Suppressor macrophage treated with lipopolysaccharide for 1 hour (primary cell): Measurements from ENCODE around the gene RAPGEF4.
A peak's percentile ranks its signal among the peaks of the same experiment; 100 is the strongest.

ENCODE experiments used
- DNase-seq, 3 donors: peaks; one replicate each; pipeline ENCODE4 v3.0.0-alpha.2; 2020 to 2022

Gene RAPGEF4

GRCh38 chr2:173043897-173044519, 308.4 kb downstream of the RAPGEF4 start:
- DNase-seq: no peak

GRCh38 chr2:173044686-173045085, 309.0 kb downstream of the RAPGEF4 start:
- DNase-seq: no peak

- no peak for DNase-seq
Observed at GRCh38 chr2:173045181-173045580, 309.5 kb downstream of the RAPGEF4 start.

GRCh38 chr2:173048522-173048896, 312.9 kb downstream of the RAPGEF4 start:
- DNase-seq: no peak

GRCh38 chr2:173048897-173049661, 313.4 kb downstream of the RAPGEF4 start:
- DNase-seq: peak; percentile 74 to 93 (median 93)

GRCh38 chr2:173049831-173050230, 314.2 kb downstream of the RAPGEF4 start:
- DNase-seq: no peak

- no peak for DNase-seq
Observed at GRCh38 chr2:173050684-173051083, 315.0 kb downstream of the RAPGEF4 start.

- peak; percentile 15 to 55 (median 42) for DNase-seq
Observed at GRCh38 chr2:173051463-173052215, 316.0 kb downstream of the RAPGEF4 start.

- DNase-seq: no peak
Observed at GRCh38 chr2:173053043-173053699, 317.5 kb downstream of the RAPGEF4 start.

GRCh38 chr2:173054466-173054865, 318.8 kb downstream of the RAPGEF4 start:
- no peak for DNase-seq

GRCh38 chr2:173056705-173057364, 321.2 kb downstream of the RAPGEF4 start:
- peak; percentile 41 to 59 (median 51) for DNase-seq

- no peak for DNase-seq
Observed at GRCh38 chr2:173058097-173058496, 322.5 kb downstream of the RAPGEF4 start.

- DNase-seq: no peak
Observed at GRCh38 chr2:173058673-173059072, 323.0 kb downstream of the RAPGEF4 start.

GRCh38 chr2:173059292-173059691, 323.6 kb downstream of the RAPGEF4 start:
- no peak for DNase-seq

- peak; percentile 15 to 54 (median 43) for DNase-seq
Observed at GRCh38 chr2:173059971-173060461, 324.4 kb downstream of the RAPGEF4 start.

GRCh38 chr2:173062801-173063200, 327.2 kb downstream of the RAPGEF4 start:
- no peak for DNase-seq

GRCh38 chr2:173064151-173064805, 328.6 kb downstream of the RAPGEF4 start:
- DNase-seq: no peak

- no peak for DNase-seq
Observed at GRCh38 chr2:173066887-173067676, 331.4 kb downstream of the RAPGEF4 start.

GRCh38 chr2:173075056-173075780, 339.6 kb downstream of the RAPGEF4 start:
- no peak for DNase-seq
